ENCODE results near the gene TMEM106B.

DNA sequence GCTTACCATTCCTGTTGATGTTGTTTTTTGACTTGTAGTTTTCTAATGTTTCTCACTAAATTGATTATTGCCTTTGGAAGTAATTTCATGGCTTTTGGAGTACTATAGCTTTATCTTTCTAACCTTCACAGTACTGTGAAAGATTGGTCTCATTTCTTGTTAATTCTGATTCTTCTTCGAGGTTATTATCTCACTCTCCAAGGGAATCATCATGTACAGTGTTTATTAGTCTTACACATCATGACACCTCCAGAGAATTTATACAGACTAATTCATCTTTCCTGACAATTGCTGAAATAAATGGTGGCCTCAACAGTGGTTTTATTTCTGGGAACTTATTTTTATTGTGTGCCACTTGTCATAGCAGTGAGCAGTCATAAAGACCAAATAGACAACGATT is 37.4 kb upstream of the TMEM106B start:
- TF ChIP-seq, protein P1, sequence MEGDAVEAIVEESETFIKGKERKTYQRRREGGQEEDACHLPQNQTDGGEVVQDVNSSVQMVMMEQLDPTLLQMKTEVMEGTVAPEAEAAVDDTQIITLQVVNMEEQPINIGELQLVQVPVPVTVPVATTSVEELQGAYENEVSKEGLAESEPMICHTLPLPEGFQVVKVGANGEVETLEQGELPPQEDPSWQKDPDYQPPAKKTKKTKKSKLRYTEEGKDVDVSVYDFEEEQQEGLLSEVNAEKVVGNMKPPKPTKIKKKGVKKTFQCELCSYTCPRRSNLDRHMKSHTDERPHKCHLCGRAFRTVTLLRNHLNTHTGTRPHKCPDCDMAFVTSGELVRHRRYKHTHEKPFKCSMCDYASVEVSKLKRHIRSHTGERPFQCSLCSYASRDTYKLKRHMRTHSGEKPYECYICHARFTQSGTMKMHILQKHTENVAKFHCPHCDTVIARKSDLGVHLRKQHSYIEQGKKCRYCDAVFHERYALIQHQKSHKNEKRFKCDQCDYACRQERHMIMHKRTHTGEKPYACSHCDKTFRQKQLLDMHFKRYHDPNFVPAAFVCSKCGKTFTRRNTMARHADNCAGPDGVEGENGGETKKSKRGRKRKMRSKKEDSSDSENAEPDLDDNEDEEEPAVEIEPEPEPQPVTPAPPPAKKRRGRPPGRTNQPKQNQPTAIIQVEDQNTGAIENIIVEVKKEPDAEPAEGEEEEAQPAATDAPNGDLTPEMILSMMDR (IDR thresholded peaks at IDR 0.05): no peak
- TF ChIP-seq EP300 (IDR thresholded peaks at IDR 0.05) (no peak), POLR2AphosphoS5 (IDR thresholded peaks at IDR 0.05) (no peak)

All from suprapubic skin (tissue), 4 donors.